ENCODE measurements around the gene CDC14A. TPM values are rescaled to one million over a fixed set of nuclear protein-coding genes. Genes with fewer than 3 reads are reported as not detected.

Gene CDC14A
- total RNA-seq, 1 experiment from 2014 or later: 24.7 TPM

DNA sequence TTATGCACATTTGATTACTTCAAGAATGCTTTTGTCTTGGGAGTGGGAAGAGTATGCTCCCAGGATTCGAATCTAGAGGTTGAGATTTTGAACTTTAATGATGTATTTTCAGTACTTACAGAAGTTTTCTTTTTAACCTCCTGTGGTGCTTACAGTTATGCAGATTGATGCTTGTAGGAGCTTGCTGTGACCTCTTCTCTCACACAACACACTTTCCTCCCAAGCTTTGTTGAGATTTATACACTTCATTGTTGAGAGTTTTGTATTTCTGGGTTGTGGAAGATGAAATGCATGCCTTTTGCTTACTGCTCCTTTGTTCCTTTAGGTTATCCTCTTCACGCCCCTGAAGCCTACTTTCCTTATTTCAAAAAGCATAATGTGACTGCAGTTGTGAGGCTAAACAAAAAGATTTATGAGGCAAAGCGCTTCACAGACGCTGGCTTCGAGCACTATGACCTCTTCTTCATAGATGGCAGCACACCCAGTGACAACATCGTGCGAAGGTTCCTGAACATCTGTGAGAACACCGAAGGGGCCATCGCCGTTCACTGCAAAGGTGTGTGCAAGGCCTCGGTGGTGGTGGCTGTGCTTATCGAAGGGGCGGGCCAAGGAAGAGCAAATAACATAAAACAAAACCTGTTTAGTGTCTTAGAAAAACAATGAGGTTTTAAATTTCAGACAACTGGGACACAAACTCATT lies 110.2 kb downstream of the CDC14A start:
- Histone ChIP-seq H3K36me3 (ENCODE audit: insufficient read depth, low read length) (no peaks in the 10 kb centered on the region), H2AFZ (ENCODE audit: low read length) (no peak overlapping the region), H3K9me2 (replicated peaks; ENCODE audit: insufficient read depth, low read length) (no peaks in the 10 kb centered on the region), H3K79me2 (ENCODE audit: low read length) (peaks cover 10% of the 10 kb centered on the region; the same call in 1 of the 2 replicates), H3K4me3 (ENCODE audit: low read length) (no peak overlapping the region), H4K20me1 (ENCODE audit: insufficient read depth, low read depth, low read length) (no peaks in the 10 kb centered on the region), H3K27me3 (ENCODE audit: low read length) (no peaks in the 10 kb centered on the region), H3K27ac (ENCODE audit: low read length) (no peak overlapping the region), H3K9ac (ENCODE audit: low read length) (no peak overlapping the region), H3K4me2 (ENCODE audit: low read depth, low read length, poor library complexity, severe bottlenecking) (no peak overlapping the region), H3K4me1 (ENCODE audit: low read length) (peaks cover 41% of the 10 kb centered on the region), H3K9me3 (ENCODE audit: low read length) (no peaks in the 10 kb centered on the region)
- no peak for DNase-seq

DNA sequence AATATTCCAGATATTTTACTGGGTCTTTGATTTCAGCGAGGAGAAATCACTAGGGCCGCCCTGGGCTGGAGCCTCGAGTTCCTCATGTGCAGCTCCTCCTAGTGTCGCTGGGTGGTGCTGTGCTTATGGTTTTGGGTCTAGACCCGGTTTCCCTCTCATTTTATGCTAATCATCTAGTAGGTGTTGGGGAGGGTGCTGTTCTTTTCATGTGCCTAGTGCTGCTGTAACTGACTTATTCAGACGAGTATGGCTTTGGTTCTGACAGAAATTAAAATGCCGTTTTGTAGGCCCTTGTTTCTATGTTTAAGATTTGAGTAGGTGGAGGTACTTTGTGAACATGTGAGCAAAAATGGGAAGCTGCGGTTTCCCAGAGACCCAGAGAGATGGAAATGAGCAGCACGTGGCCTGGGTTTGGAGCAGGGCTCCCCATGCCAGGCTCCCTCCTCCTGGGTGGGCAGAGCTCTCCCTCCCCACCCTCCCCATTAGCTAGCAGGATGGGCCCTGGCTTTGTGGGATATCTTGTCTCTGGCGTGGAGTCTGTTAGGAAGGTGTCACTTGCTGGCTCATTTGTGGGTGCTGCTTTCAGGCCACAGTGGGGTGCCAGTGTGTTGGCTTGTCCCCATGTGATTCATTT lies 111.6 kb downstream of the CDC14A start:
- Histone ChIP-seq H3K27me3 (ENCODE audit: low read length) (no peaks in the 10 kb centered on the region), H3K36me3 (ENCODE audit: insufficient read depth, low read length) (peaks cover 9% of the 10 kb centered on the region; the same call in 1 of the 2 replicates), H3K4me3 (ENCODE audit: low read length) (no peak overlapping the region), H3K79me2 (ENCODE audit: low read length) (peaks cover 10% of the 10 kb centered on the region; the same call in 1 of the 2 replicates), H2AFZ (ENCODE audit: low read length) (peak overlapping the region; percentile 90), H4K20me1 (ENCODE audit: insufficient read depth, low read depth, low read length) (no peaks in the 10 kb centered on the region), H3K9me2 (replicated peaks; ENCODE audit: insufficient read depth, low read length) (no peaks in the 10 kb centered on the region), H3K9me3 (ENCODE audit: low read length) (no peaks in the 10 kb centered on the region), H3K9ac (ENCODE audit: low read length) (peak overlapping the region; percentile 44), H3K27ac (ENCODE audit: low read length) (peak overlapping the region; percentile 19), H3K4me1 (ENCODE audit: low read length) (peaks cover 31% of the 10 kb centered on the region), H3K4me2 (ENCODE audit: low read depth, low read length, poor library complexity, severe bottlenecking) (peak overlapping the region; percentile 49)
- peak; percentile 93 for DNase-seq

DNA sequence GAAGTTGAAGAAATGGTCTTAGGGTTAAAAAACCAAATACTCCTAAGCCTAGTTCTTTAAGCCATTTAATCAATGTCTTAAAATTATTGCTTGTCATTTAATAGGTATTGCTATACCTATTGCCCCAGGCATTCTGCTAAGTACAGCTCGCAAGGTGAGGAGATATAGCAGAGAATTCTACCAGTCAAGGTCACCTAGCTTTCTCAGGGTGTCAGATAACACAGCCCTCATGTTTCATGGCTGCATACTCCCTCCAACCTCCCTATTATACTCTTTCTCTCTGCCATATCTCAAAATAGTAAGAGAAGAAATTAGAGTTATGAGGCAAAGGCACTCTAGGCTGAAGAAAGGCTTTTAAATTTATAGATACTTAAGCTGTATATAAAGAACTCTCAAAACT lies 117.3 kb downstream of the CDC14A start:
- no peak overlapping the region for H3K4me3 ChIP-seq (ENCODE audit: low read length)
- no peaks in the 10 kb centered on the region for H4K20me1 ChIP-seq (ENCODE audit: insufficient read depth, low read depth, low read length)
- no peaks in the 10 kb centered on the region for H3K27me3 ChIP-seq (ENCODE audit: low read length)
- H3K27ac ChIP-seq (ENCODE audit: low read length): no peak overlapping the region
- H3K9me2 ChIP-seq (replicated peaks; ENCODE audit: insufficient read depth, low read length): no peaks in the 10 kb centered on the region
- H3K79me2 ChIP-seq (ENCODE audit: low read length): peaks cover 8% of the 10 kb centered on the region; the same call in 1 of the 2 replicates
- peaks cover 12% of the 10 kb centered on the region; the same call in 1 of the 2 replicates for H3K36me3 ChIP-seq (ENCODE audit: insufficient read depth, low read length)
- H3K4me2 ChIP-seq (ENCODE audit: low read depth, low read length, poor library complexity, severe bottlenecking): no peak overlapping the region
- peaks cover 10% of the 10 kb centered on the region for H3K4me1 ChIP-seq (ENCODE audit: low read length)
- H3K9me3 ChIP-seq (ENCODE audit: low read length): no peaks in the 10 kb centered on the region
- no peak for DNase-seq
- no peak overlapping the region for H2AFZ ChIP-seq (ENCODE audit: low read length)
- H3K9ac ChIP-seq (ENCODE audit: low read length): no peak overlapping the region

DNA sequence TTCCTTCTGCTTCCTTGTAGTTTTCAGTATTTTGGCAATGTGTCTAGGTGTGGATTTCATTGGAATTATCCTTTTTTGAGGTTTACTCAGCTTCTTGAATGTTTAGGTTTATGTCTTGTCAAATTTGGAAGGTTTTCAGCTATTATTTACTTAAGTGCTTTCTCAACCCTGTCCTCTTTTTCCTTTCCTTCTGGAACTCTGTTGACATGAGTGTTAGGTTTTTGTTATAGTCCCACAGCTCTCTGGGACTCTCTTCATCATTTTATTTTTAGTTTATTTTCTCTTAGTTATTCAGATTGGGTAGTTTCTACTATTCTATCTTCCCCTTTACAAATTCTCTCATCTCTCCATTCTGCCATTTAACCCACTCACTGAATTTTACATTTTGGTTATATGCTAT lies 122.5 kb downstream of the CDC14A start:
- DNase-seq: no peak
- H3K9me2 ChIP-seq (replicated peaks; ENCODE audit: insufficient read depth, low read length): no peaks in the 10 kb centered on the region
- no peaks in the 10 kb centered on the region for H3K27me3 ChIP-seq (ENCODE audit: low read length)
- no peak overlapping the region for H2AFZ ChIP-seq (ENCODE audit: low read length)
- no peaks in the 10 kb centered on the region for H4K20me1 ChIP-seq (ENCODE audit: insufficient read depth, low read depth, low read length)
- H3K9ac ChIP-seq (ENCODE audit: low read length): no peak overlapping the region
- peaks cover 1% of the 10 kb centered on the region for H3K4me1 ChIP-seq (ENCODE audit: low read length)
- 0 out of 2 replicates have a peak, but pooled peaks cover 3% of the 10 kb centered on the region for H3K36me3 ChIP-seq (ENCODE audit: insufficient read depth, low read length)
- H3K4me2 ChIP-seq (ENCODE audit: low read depth, low read length, poor library complexity, severe bottlenecking): no peak overlapping the region
- H3K9me3 ChIP-seq (ENCODE audit: low read length): no peaks in the 10 kb centered on the region
- no peak overlapping the region for H3K27ac ChIP-seq (ENCODE audit: low read length)
- peaks cover 12% of the 10 kb centered on the region; the same call in 1 of the 2 replicates for H3K79me2 ChIP-seq (ENCODE audit: low read length)
- no peak overlapping the region for H3K4me3 ChIP-seq (ENCODE audit: low read length)

DNA sequence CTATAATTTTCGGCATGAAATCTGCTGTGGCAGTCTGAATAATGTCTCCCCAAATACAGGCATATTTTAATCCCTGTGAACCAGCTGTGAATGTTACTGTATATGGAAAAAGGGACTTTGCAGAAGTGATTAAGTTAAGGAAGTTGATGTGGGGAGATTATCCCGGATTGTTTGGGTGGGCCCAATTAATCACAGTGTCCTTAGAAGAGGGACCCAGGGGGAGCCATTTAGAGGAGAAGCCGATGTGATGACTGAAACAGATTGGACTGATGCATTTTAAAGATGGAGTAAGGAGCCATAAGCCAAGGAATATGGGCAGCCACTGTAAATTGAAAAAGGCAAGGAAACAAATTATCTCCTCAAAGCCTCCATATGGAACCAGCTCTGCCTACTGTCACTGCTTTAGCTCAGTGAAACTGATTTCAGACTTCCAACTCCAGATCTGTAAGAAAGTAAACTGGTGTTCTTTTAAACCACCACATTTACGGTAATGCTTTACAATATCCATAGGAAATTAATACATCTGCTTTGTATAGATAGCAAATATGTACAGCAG lies 124.5 kb downstream of the CDC14A start:
- peaks cover 12% of the 10 kb centered on the region; the same call in 1 of the 2 replicates for H3K79me2 ChIP-seq (ENCODE audit: low read length)
- no peak overlapping the region for H3K4me2 ChIP-seq (ENCODE audit: low read depth, low read length, poor library complexity, severe bottlenecking)
- no peak overlapping the region for H2AFZ ChIP-seq (ENCODE audit: low read length)
- H3K36me3 ChIP-seq (ENCODE audit: insufficient read depth, low read length): 0 out of 2 replicates have a peak, but pooled peaks cover 3% of the 10 kb centered on the region
- H4K20me1 ChIP-seq (ENCODE audit: insufficient read depth, low read depth, low read length): no peaks in the 10 kb centered on the region
- no peaks in the 10 kb centered on the region for H3K9me2 ChIP-seq (replicated peaks; ENCODE audit: insufficient read depth, low read length)
- DNase-seq: no peak
- no peaks in the 10 kb centered on the region for H3K27me3 ChIP-seq (ENCODE audit: low read length)
- H3K4me1 ChIP-seq (ENCODE audit: low read length): no peaks in the 10 kb centered on the region
- H3K9me3 ChIP-seq (ENCODE audit: low read length): no peaks in the 10 kb centered on the region
- H3K27ac ChIP-seq (ENCODE audit: low read length): no peak overlapping the region
- no peak overlapping the region for H3K9ac ChIP-seq (ENCODE audit: low read length)
- H3K4me3 ChIP-seq (ENCODE audit: low read length): no peak overlapping the region

DNA sequence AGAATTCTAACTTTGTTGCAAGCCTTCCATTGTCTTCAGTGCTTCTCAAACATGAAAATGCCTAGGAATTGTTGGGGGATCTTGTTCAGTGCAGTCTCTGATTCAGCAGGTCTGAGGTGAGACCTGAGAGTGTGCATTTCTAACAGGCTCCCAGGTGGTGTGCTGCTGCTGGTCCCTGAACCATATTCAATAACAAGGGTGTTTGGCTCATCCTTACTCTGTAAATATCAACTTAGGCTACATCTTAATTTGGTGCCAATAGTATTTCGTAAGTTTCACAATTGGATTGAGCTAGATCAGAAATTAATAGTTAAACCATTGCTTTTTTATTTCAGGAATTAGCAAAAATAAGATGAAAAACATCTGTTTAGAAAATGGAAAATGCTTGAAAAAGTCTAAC lies 126.5 kb downstream of the CDC14A start:
- Histone ChIP-seq H3K36me3 (ENCODE audit: insufficient read depth, low read length) (peaks cover 2% of the 10 kb centered on the region; the same call in 1 of the 2 replicates), H3K9ac (ENCODE audit: low read length) (no peak overlapping the region), H3K9me3 (ENCODE audit: low read length) (no peaks in the 10 kb centered on the region)

DNA sequence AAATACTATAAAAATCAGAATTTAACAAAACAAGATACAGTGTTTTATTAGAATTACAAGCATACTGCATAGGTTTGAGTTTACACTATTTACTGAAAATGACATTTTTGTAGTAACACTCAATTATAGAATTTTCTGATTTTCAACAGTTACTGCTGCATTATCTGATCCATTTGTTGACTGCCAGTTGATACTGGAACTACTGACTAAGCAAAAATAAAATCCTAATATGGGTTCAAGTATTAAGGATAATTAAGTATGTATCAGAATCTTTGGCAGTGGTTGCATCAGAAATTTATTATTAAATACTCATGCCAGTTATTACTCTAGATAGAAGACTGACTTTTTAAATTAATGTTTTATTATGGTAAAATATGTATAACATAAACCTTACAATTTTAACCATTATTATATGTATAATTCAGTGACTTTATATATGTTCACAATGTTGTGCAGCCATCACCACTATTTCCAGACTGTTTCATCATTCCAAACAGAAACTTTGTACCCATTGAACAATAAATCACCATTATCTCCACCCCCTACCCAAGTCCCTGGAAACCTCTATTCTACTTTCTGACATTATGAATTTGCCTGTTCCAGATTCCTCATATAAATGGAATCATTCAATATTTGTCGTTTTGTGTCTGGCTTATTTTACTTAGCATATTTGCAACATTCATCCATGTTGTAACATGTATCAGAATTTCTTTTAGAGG lies 127.5 kb downstream of the CDC14A start:
- H3K36me3 ChIP-seq (ENCODE audit: insufficient read depth, low read length): peaks cover 7% of the 10 kb centered on the region; the same call in 1 of the 2 replicates
- no peaks in the 10 kb centered on the region for H4K20me1 ChIP-seq (ENCODE audit: insufficient read depth, low read depth, low read length)
- H3K9me2 ChIP-seq (replicated peaks; ENCODE audit: insufficient read depth, low read length): no peaks in the 10 kb centered on the region
- DNase-seq: no peak
- H3K9me3 ChIP-seq (ENCODE audit: low read length): no peaks in the 10 kb centered on the region
- no peak overlapping the region for H3K4me2 ChIP-seq (ENCODE audit: low read depth, low read length, poor library complexity, severe bottlenecking)
- H3K9ac ChIP-seq (ENCODE audit: low read length): no peak overlapping the region
- no peak overlapping the region for H3K27ac ChIP-seq (ENCODE audit: low read length)
- no peak overlapping the region for H3K4me3 ChIP-seq (ENCODE audit: low read length)
- peaks cover 3% of the 10 kb centered on the region; the same call in 1 of the 2 replicates for H3K79me2 ChIP-seq (ENCODE audit: low read length)
- H3K27me3 ChIP-seq (ENCODE audit: low read length): no peaks in the 10 kb centered on the region
- H2AFZ ChIP-seq (ENCODE audit: low read length): no peak overlapping the region
- H3K4me1 ChIP-seq (ENCODE audit: low read length): no peaks in the 10 kb centered on the region

More for the DNA sequence above, 126.5 kb downstream of the CDC14A start:
- no peaks in the 10 kb centered on the region for H3K27me3 ChIP-seq (ENCODE audit: low read length)
- H3K4me2 ChIP-seq (ENCODE audit: low read depth, low read length, poor library complexity, severe bottlenecking): no peak overlapping the region
- H3K9me2 ChIP-seq (replicated peaks; ENCODE audit: insufficient read depth, low read length): no peaks in the 10 kb centered on the region
- no peak overlapping the region for H3K27ac ChIP-seq (ENCODE audit: low read length)
- DNase-seq: no peak
- no peaks in the 10 kb centered on the region for H3K4me1 ChIP-seq (ENCODE audit: low read length)
- peaks cover 8% of the 10 kb centered on the region; the same call in 1 of the 2 replicates for H3K79me2 ChIP-seq (ENCODE audit: low read length)
- H4K20me1 ChIP-seq (ENCODE audit: insufficient read depth, low read depth, low read length): no peaks in the 10 kb centered on the region
- H2AFZ ChIP-seq (ENCODE audit: low read length): no peak overlapping the region
- H3K4me3 ChIP-seq (ENCODE audit: low read length): no peak overlapping the region
